VCaP (cell line): ENCODE measurements around the gene POLR2F.

Source experiments
- H3K27ac ChIP-seq: fragments of 450-650 bp; 2 replicates; pipeline ENCODE4 v1.5.1; 2017
- CTCF ChIP-seq: fragments of 450-650 bp; conservative IDR thresholded peaks from 2 replicates; pipeline ENCODE4 v1.5.1; 2017; ENCODE audit warnings: mild to moderate bottlenecking, moderate library complexity

The POLR2F gene

GRCh38 chr22:37996079-37996478 is 42.6 kb downstream of the POLR2F start:
- no peak overlapping the region for H3K27ac ChIP-seq

GRCh38 chr22:37996515-37997246 is 43.2 kb downstream of the POLR2F start:
- H3K27ac ChIP-seq, result no peak overlapping the region
- TF ChIP-seq CTCF, result no peak

More at GRCh38 chr22:37996079-37996478, 42.6 kb downstream of the POLR2F start:
- no peak for TF ChIP-seq CTCF

- no peak for TF ChIP-seq CTCF
- H3K27ac ChIP-seq, result no peak overlapping the region
Measured at GRCh38 chr22:37998543-37998942, 45.0 kb downstream of the POLR2F start.

GRCh38 chr22:37999236-37999635 is 45.7 kb downstream of the POLR2F start:
- H3K27ac ChIP-seq, result no peak overlapping the region
- no peak for TF ChIP-seq CTCF

- H3K27ac ChIP-seq, result no peak overlapping the region
- no peak for TF ChIP-seq CTCF
Measured at GRCh38 chr22:37999640-38000272, 46.3 kb downstream of the POLR2F start.

GRCh38 chr22:38005943-38006342 is 52.4 kb downstream of the POLR2F start:
- no peak for TF ChIP-seq CTCF

GRCh38 chr22:38006906-38007305 is 53.4 kb downstream of the POLR2F start:
- no peak for TF ChIP-seq CTCF
- H3K27ac ChIP-seq, result no peak overlapping the region

More at GRCh38 chr22:38005943-38006342, 52.4 kb downstream of the POLR2F start:
- H3K27ac ChIP-seq, result no peak overlapping the region
